Astrocyte of the spinal cord (primary cell): ENCODE measurements around the gene COL6A2.

Source experiments
- DNase-seq: peaks from one replicate; pipeline ENCODE4 v3.0.0; 2011; ENCODE audit warnings: low read depth, low spot score
- H3K4me3 ChIP-seq: 2 replicates; pipeline ENCODE4 v1.5.1; 2011; ENCODE audit warnings: low read depth, mild to moderate bottlenecking, low read length, moderate library complexity
- in situ Hi-C: cut with HindIII; loops from 2 replicates; pipeline ENCODE4 v1.10.0; 2017; ENCODE audit warnings: low sequenced_read_pairs
- TF ChIP-seq, protein P1 (sequence below): IDR thresholded peaks from 2 replicates; pipeline ENCODE4 v1.5.1; 2012; ENCODE audit warnings: low read depth, mild to moderate bottlenecking, low read length, inconsistent platforms

The COL6A2 gene

DNA sequence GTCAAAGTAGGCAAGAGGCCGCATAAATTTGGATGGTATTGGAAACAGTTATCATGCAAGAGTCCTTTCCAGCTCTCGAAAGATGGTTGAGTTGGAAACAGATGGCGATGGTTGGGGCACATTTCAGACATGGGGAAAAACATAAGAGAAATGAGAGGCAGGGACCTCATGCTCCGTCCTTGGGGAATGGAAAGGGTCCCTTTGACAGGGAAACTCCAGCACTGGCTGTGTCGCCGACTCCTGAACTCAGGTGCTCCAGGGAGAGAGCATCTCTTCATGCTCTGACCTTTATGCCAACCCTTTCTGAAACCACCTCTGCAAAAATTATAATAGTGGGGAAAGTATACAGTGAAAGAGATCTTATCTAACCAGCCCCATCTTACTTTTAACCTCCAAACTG is 36.8 kb upstream of the COL6A2 start:
- no peak overlapping the region for H3K4me3 ChIP-seq
- TF ChIP-seq, protein P1, sequence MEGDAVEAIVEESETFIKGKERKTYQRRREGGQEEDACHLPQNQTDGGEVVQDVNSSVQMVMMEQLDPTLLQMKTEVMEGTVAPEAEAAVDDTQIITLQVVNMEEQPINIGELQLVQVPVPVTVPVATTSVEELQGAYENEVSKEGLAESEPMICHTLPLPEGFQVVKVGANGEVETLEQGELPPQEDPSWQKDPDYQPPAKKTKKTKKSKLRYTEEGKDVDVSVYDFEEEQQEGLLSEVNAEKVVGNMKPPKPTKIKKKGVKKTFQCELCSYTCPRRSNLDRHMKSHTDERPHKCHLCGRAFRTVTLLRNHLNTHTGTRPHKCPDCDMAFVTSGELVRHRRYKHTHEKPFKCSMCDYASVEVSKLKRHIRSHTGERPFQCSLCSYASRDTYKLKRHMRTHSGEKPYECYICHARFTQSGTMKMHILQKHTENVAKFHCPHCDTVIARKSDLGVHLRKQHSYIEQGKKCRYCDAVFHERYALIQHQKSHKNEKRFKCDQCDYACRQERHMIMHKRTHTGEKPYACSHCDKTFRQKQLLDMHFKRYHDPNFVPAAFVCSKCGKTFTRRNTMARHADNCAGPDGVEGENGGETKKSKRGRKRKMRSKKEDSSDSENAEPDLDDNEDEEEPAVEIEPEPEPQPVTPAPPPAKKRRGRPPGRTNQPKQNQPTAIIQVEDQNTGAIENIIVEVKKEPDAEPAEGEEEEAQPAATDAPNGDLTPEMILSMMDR: no peak
- DNase-seq: no peak
- in situ Hi-C loops: no loop called here

DNA sequence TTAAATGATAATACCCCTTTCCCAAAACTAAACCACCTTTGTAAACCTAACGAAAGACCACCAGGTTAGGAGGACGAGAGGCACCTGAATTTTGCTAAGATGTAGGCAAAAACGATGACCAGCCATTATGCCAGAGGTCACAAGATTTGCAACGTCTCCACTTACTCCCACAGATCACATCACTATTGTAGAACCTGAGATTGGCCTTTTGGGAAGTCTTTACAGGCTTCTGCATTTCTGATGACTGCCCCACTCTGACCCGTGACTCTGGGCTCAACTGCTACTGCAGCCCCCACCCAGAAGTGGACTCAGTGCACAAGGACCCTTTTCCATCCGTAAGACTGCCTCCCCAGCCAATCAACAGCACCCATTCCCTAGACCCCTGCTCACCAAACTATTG is 36.4 kb upstream of the COL6A2 start:
- H3K4me3 ChIP-seq: no peak overlapping the region
- no peak for DNase-seq
- in situ Hi-C loops: no loop called here
- TF ChIP-seq, protein P1: no peak

DNA sequence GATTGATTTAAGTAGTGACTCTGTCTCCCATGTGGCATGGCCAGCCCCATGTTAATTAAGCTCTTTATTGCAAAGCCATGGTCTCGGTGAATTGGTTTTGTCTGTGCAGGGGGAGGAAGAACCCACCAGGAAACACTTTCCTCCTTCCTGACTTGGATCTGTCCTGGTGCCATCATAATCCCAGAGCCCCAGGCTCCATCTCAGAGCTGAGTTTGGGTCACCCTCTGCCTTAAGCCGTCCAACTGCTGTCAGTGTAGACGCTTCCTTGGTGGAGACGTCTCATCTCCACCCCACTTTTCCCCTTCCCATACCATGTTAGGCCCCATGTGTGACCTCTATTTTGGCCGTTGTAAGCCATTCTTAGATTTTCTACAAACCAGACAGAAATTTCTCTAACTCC is 36.0 kb upstream of the COL6A2 start:
- no peak overlapping the region for H3K4me3 ChIP-seq
- in situ Hi-C loops: no loop called here
- TF ChIP-seq, protein P1: no peak
- DNase-seq: no peak

DNA sequence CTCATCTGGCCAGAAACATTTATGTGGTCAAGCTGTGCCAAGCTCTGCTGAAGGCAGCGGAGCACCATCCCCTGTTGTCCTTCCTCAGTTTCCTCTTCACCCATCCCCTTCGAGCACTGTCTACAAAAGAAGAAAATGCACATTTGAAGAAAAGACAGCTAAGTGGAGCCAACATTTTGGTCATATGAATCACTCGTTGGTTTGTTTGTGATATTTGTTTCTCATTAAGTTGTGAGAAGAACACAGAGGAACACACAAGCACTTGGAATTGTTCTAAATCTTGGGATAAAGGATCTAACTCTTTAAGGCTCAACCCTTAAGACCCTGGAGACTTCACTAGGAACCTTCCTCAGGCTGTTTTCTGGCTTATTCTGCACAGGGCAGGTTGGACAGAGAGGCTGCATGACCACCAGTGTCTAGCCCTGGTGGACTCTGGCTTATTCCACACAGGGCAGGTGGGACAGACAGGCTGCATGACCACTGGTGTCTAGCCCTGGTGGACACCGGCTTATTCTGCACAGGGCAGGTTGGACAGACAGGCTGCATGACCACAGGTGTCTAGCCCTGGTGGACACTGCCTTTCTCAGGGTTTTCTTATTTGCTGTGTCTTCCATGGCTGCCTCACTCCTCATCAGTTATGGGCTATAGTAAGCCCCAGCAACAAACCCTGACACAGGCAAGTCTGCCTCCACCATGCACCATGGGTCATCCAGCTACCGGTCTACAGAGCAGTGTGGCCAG is 35.3 kb upstream of the COL6A2 start:
- DNase-seq: no peak
- TF ChIP-seq, protein P1: no peak
- H3K4me3 ChIP-seq: no peak overlapping the region
- in situ Hi-C loops: no loop called here

DNA sequence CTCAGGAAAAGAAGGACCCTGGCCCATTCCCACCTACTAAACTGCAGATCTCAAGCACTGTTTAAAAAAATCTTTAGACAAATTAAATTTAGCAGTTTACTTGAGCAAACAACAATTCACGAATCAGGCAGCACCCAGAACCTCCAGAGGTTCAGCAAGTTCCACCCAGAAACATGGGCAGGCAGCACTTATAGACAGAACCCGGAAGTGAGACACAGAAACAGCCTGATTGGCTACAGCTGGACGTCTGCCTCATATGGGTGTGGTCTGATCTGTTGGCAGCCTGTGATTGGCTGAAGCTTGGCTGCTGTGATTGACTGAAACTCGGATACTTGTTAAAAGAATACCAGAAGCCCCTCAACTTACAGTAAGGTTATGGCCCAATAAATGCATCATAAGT is 34.7 kb upstream of the COL6A2 start:
- H3K4me3 ChIP-seq: no peak overlapping the region
- TF ChIP-seq, protein P1: no peak
- in situ Hi-C loops: no loop called here
- DNase-seq: no peak

DNA sequence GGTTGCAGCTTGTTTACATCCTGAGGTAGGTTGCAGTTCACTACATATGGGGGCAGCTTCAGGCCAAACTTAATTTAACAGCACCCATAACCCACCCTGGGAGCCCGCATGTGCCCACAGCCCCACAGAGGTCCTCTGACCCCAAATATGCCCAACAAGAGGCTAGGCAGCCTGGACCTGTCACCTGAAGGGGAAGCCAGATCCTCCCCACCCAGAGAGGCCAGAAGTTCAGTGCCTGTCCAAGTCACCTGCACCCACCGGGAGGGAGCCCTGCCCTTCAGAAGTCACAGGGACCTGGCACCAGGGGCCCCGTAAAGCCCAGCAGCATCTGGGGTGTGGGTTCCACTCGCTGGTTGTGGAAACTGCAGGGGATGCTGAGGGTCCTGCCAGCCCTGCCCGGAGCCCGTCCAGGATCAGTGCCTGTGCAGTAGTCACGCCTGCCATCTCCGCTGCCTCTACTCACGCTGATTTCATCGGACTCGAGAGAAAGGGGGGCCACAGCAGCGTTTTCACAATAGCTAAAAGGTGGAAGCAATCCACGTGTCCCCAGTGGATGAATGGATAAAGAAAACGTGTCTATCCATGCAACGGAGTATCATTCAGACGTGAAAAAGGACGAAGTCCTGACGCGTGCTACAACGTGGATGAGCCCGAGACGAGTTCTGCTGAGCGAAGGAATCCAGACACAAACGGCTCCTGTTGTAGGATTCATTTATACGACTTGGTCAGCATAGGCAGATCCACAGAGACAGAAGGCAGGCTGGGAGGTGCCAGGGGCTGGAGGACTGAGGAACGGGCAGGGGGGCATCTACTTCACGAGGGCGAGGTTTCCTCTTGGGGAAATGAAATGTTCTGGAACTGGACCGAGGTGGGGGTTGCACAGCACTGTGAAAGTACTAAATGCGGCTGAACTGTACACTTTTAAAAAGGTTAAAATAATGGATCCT is 33.9 kb upstream of the COL6A2 start:
- DNase-seq: no peak
- in situ Hi-C loops: no loop called here
- H3K4me3 ChIP-seq: no peak overlapping the region
- TF ChIP-seq, protein P1: no peak
